Natural killer cell (primary cell): ENCODE results near the gene DHRS13. TPM values are rescaled to one million over a fixed set of nuclear protein-coding genes. Genes with fewer than 3 reads are reported as not detected.

Source experiments
- ATAC-seq, 3 donors: fragments of 150-1000 bp in 2 of 3; fragments of 200-7000 bp in 1 of 3; cut with Tn5 transposase; 1 replicate in 1 of 3; 2 replicates in 2 of 3; pipeline ENCODE4 v1.10.0; 2021; ENCODE audit warnings: mild to moderate bottlenecking in 2 of 3, moderate library complexity in 2 of 3
- DNase-seq, 2 donors: peaks; one replicate each; pipeline versions ENCODE4 v3.0.0 to v3.0.0-alpha.2; 2013 to 2021; ENCODE audit warnings: mixed read lengths in 1 of 2
- H3K27ac ChIP-seq: one replicate; pipeline ENCODE4 v1.5.1; 2013; ENCODE audit warnings: mild to moderate bottlenecking, low read length
- H3K27me3 ChIP-seq: one replicate; pipeline ENCODE4 v1.6.1; 2013; ENCODE audit warnings: low read length; ENCODE audit not compliant: control insufficient read depth, insufficient read depth
- H3K36me3 ChIP-seq: one replicate; pipeline ENCODE4 v1.6.1; 2013; ENCODE audit warnings: low read length; ENCODE audit not compliant: control insufficient read depth, insufficient read depth
- H3K4me1 ChIP-seq: one replicate; pipeline ENCODE4 v1.6.1; 2013; ENCODE audit warnings: low read length; ENCODE audit not compliant: control insufficient read depth, insufficient read depth
- H3K4me3 ChIP-seq: one replicate; pipeline ENCODE4 v1.5.1; 2013; ENCODE audit warnings: low read length
- H3K9me3 ChIP-seq: one replicate; pipeline ENCODE4 v1.6.1; 2013; ENCODE audit warnings: low read length; ENCODE audit not compliant: control insufficient read depth, insufficient read depth
- H3K27ac Mint-ChIP-seq, 2 donors: one replicate each; pipeline ENCODE4 v1.8.0; 2022; ENCODE audit warnings: mild to moderate bottlenecking in 2 of 2, mixed read lengths in 2 of 2, moderate library complexity in 1 of 2
- H3K27me3 Mint-ChIP-seq, 2 donors: one replicate each; pipeline ENCODE4 v1.8.0; 2022; ENCODE audit warnings: low read depth in 2 of 2, mixed read lengths in 2 of 2
- H3K36me3 Mint-ChIP-seq: one replicate; pipeline ENCODE4 v1.8.0; 2022; ENCODE audit warnings: mixed read lengths
- H3K4me1 Mint-ChIP-seq, 2 donors: one replicate each; pipeline ENCODE4 v1.8.0; 2022; ENCODE audit warnings: mixed read lengths in 2 of 2
- H3K4me3 Mint-ChIP-seq: one replicate; pipeline ENCODE4 v1.8.0; 2022; ENCODE audit warnings: mild to moderate bottlenecking, moderate library complexity, mixed read lengths
- H3K9me3 Mint-ChIP-seq, 2 donors: one replicate each; pipeline ENCODE4 v1.8.0; 2022; ENCODE audit warnings: mixed read lengths in 2 of 2
- CTCF ChIP-seq: fragments of 200-600 bp; IDR thresholded peaks from one replicate; pipeline ENCODE4 v1.8.0; 2022; ENCODE audit warnings: antibody characterized with exemption
- WGBS: methylation state at CpG from one replicate; pipeline ENCODE4 v1.1.7; 2013; ENCODE audit warnings: missing lambda C conversion rate; ENCODE audit not compliant: insufficient coverage; 5-methylcytosine and 5-hydroxymethylcytosine counted together
- intact Hi-C: fragments of 100-400 bp; cut with micrococcal nuclease; formaldehyde crosslinking; loops from one replicate; pipeline ENCODE4 v1.14.2; 2022
- total RNA-seq, 4 donors: library from RNA; stranded (reverse); fragments of 120-200 nt in 1 of 4; gene quantifications; one replicate each; pipeline versions ENCODE4 v1.2.3 to v1.2.4, GENCODE V29; 2013 to 2022

DHRS13 gene
- total RNA-seq, 3 donors from 2014 or later (not counting 1 experiment from before 2014, with no cell fraction given) = 22.5 to 27.3 (median 23.2) TPM

GRCh38 chr17:28862561-28862960, 40.3 kb downstream of the DHRS13 start:
- WGBS = 91% methylated on average over 2 of the region's 3 CpGs
- ATAC-seq = no peak

GRCh38 chr17:28861393-28862203, 41.3 kb downstream of the DHRS13 start:
- no peak overlapping the region for H3K4me3 Mint-ChIP-seq
- intact Hi-C loops = no loop called here
- H3K9me3 ChIP-seq = no peaks in the 10 kb centered on the region
- peaks cover 27% of the 10 kb centered on the region for H3K36me3 ChIP-seq
- H3K27me3 ChIP-seq = no peaks in the 10 kb centered on the region
- peak overlapping the region in 1 of 2 donors; percentile 21 for H3K27ac Mint-ChIP-seq
- H3K27ac ChIP-seq = no peak overlapping the region
- TF ChIP-seq CTCF = no peak
- WGBS = 86% methylated on average over 8 of the region's 8 CpGs
- no peaks in the 10 kb centered on the region for H3K4me1 Mint-ChIP-seq
- H3K4me1 ChIP-seq = no peaks in the 10 kb centered on the region
- ATAC-seq (no peak), DNase-seq (no peak)
- no peak overlapping the region for H3K4me3 ChIP-seq
- H3K36me3 Mint-ChIP-seq = no peaks in the 10 kb centered on the region
- H3K27me3 Mint-ChIP-seq = no peaks in the 10 kb centered on the region
- no peaks in the 10 kb centered on the region for H3K9me3 Mint-ChIP-seq

More at GRCh38 chr17:28862561-28862960, 40.3 kb downstream of the DHRS13 start:
- H3K36me3 ChIP-seq = peaks cover 24% of the 10 kb centered on the region
- no peaks in the 10 kb centered on the region for H3K9me3 Mint-ChIP-seq
- no peaks in the 10 kb centered on the region for H3K27me3 Mint-ChIP-seq
- DNase-seq = no peak
- no peak overlapping the region for H3K4me3 ChIP-seq
- H3K9me3 ChIP-seq = no peaks in the 10 kb centered on the region
- no peak for TF ChIP-seq CTCF
- no peaks in the 10 kb centered on the region for H3K4me1 ChIP-seq
- peak overlapping the region in 1 of 2 donors; percentile 21 for H3K27ac Mint-ChIP-seq
- no peak overlapping the region for H3K4me3 Mint-ChIP-seq
- no peaks in the 10 kb centered on the region for H3K27me3 ChIP-seq
- H3K36me3 Mint-ChIP-seq = no peaks in the 10 kb centered on the region
- intact Hi-C loops = no loop called here
- H3K4me1 Mint-ChIP-seq = no peaks in the 10 kb centered on the region
- no peak overlapping the region for H3K27ac ChIP-seq

GRCh38 chr17:28860363-28860808, 42.5 kb downstream of the DHRS13 start:
- Histone ChIP-seq H3K9me3 (no peaks in the 10 kb centered on the region), H3K27me3 (no peaks in the 10 kb centered on the region), H3K27ac (no peak overlapping the region), H3K36me3 (peaks cover 27% of the 10 kb centered on the region), H3K4me3 (no peak overlapping the region), H3K4me1 (peaks cover 3% of the 10 kb centered on the region)
- no peak for TF ChIP-seq CTCF
- ATAC-seq = no peak
- Mint-ChIP-seq H3K27me3 (no peaks in the 10 kb centered on the region), H3K36me3 (no peaks in the 10 kb centered on the region), H3K27ac (no peak overlapping the region), H3K4me3 (no peak overlapping the region), H3K9me3 (no peaks in the 10 kb centered on the region), H3K4me1 (peaks cover under 1 to 2% of the 10 kb centered on the region in 2 donors)
- 97% methylated on average over 4 of the region's 4 CpGs for WGBS
- DNase-seq = no peak
- intact Hi-C loops = no loop called here
